Kidney glomerular epithelial cell (primary cell): ENCODE data around the gene FJX1.

ENCODE experiments used
- DNase-seq: peaks from one replicate; lab custom pipeline; 2025; lab: John Stamatoyannopoulos, UW

Gene FJX1, protein sequence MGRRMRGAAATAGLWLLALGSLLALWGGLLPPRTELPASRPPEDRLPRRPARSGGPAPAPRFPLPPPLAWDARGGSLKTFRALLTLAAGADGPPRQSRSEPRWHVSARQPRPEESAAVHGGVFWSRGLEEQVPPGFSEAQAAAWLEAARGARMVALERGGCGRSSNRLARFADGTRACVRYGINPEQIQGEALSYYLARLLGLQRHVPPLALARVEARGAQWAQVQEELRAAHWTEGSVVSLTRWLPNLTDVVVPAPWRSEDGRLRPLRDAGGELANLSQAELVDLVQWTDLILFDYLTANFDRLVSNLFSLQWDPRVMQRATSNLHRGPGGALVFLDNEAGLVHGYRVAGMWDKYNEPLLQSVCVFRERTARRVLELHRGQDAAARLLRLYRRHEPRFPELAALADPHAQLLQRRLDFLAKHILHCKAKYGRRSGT

DNA sequence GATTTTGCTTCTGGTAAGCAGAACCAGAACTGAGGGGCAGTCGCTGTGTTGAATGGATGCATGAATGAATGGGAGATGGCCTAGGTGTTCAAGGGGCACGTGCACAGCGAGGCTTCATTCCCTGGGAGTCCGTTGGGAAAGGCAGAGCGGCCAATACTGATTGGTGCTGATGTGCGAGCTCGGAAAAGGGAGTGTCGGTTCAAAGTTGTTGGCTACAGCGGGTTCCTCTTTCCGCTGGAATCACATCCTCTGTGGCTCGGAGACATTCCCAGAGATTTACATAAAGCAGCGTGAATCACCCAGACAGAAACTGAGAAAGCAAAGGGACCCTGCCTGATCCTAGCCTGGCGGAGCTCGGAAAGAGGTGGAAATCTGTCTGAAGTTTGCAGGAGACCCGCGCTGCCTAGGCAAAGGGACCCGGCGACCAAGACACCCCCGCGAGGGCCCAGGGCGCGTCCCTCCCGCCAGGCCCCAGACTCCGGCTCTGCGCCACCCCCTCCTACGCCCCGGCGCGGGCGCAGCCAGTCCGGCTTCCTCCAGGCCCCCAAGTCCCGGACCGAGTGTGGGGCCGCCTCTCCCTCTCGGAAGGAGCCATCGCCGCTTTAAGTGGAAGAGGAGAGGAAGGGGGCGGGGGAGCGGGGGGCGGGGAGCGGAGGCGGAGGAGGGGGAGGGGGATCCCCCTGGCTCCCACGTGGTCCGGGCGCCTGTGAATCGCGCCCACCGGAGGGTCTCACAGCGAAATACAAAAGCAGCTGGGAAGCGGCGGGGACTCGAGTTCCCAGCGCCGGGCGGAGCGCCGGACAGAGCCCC lies at the start of gene FJX1:
Gene FJX1 (plus strand): TSS at position 774 of the 810 bp plus-strand sequence. CDS start 177 bp downstream, outside the sequence.
- peak; percentile 75 for DNase-seq

DNA sequence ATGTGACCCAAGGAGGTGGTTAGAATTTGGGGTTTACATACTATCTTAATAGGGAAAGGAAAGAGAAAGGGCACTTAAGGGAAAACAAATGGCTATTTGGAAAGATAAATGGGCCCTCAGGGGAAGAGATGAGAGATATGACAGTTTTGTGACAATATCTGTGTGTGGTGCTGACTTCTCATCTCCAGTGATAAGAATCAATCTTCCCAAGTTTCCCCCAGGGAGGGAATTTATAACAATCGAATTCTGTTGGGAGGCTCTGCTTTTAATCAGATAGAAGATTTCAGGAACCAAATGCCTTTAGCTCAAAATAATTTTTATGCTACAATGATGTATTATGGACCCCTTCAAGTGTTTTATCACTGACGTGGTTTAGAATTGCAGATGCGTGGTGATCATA lies 46.6 kb upstream of the FJX1 start:
- DNase-seq, result no peak

DNA sequence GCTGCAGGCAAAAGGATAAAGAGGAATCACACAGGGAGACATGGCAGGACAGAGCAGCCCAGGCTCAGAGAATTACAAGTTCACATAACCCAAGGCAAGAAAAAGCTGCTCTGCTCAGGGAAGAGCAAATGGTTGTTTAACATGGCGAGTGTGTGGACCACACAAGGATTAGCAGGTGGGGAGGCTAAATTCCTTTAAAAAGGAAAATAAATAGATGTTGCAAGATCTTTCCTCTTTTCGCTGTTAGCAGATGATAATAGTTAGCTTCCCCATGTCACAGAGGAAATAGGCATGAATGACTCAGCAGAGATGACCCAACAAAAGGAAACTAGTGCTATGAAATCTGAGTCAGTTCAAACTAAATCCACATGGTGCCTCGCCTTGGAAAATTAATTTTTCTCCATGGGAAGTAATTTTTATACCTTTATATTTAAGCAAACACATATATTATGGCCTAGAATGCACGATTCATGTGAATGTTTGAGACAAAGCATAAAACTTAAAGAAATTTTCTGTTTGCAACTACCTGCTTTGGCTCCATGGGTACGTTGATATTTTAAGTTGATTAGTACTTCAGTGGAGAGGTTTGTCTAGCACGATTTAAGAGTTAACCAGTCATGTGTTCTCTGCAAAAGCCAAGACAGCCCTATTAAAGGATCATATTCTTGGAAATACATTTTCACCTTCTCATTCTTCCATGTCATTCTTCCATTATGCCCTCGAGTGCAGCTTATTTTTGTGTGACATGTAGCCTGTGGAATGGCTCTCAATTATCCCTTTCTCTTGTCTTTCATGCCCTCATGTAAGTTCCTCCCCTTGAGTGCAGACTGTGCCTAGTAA lies 38.5 kb upstream of the FJX1 start:
- peak; percentile 36 for DNase-seq

DNA sequence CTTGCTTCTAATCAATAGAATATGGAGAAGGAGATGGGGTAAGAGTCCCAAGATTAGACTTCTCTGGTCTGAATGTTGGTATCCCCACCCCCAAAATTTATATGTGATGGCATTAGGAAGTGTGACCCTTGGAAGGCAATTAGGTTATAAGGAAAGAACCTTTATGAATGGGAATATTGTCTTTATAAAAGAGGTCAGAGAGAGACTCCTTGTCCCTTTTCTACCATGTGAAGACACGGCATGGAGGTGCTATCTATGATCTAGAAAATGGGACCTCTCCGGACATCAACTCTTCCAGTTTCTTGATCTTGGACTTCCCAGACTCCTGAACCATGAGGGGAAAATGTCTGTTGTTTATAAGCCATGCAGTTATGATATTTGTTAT lies 37.9 kb upstream of the FJX1 start:
- DNase-seq, result no peak

DNA sequence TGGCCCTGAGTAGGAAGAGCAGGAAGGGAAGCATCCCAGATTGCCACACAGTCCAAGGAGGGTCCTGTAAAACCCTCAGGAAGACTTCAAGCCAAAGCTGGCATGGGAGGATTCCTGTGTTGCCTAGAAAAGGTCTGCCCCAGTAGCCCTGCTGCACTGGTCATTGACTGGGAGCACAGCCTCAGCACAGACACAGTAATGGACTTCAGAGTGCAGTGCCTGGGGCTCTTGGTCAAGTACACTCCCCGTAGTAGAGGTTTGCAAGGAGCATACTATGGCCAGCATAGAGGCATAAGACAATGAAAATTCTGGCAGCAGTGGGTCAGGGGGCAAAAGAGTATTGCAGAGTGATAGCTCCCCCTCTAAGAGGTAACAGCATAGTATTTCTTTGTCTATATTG lies 36.2 kb upstream of the FJX1 start:
- DNase-seq, result no peak

DNA sequence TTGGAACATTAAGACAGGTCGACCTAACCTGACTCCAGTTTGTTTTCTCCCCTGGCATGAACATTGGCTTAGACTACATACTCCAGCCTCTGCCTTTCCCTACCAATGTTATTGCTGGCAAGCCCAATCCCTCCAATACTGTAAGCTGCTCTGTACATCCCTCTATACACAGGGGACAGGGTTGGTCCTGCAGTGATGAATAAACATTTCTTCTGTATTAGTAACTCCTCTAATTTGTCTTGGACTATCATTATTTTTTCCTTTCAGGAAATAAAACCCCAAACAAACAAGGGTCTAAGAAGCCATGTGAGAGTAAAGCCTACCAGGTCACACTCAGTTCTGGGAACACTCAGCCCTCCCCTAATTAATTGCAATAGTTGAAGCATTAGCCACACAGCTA lies 35.1 kb upstream of the FJX1 start:
- no peak for DNase-seq

DNA sequence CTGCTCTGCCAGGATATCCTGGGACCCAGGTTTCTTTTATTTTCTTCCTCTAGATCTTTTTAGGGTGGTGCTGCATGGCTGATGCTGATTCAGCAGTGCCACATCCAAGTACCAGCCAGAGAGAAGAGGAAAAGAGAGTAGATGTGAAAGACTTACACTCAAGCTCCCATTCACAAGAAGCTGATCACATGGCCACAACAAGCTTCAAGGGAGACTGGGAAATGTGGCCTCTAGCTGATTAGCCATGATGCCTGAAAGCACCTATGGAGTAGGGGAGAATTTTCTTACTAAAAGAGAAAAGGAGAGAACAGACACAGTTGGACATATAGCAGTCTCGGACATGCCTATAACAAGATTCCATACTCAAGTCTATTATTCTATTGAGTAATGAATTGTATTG lies 34.4 kb upstream of the FJX1 start:
- no peak for DNase-seq

DNA sequence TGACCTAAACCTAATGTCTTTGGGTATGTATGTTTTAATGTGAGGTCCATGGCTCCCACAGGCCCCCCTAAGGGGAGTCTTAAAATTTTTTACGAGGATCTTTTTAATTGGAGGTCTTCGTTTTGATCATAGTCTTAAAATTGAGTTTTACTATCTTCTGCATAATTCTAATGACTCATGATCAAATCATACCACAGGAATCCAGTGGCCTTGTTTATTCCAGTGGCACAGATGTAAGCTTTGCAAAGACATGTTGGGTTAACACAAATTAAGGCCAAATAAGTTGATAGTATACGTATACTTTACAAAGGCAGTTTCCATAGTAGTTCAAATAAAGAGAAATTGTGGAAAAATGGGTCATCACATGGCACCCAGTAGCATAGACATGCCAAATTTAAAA lies 33.9 kb upstream of the FJX1 start:
- no peak for DNase-seq

DNA sequence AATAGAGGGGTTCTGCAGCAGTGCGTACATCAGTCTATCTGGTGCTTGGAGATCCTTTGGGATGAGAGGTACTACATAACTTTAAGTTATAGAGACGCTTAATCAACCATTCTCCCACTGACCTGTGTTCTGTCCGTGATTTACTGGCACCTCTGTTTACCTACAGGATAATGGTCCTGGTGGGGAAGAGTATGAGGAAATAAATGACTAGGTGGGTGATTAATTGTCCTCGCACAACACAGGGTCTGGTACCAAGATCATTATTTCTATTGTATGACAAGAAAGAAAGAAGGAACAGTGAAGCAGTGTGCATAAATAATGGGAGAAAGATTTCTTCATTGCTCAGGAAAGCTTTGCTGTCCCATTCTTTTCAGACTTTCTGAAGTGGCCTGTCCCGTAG lies 32.8 kb upstream of the FJX1 start:
- DNase-seq, result no peak

DNA sequence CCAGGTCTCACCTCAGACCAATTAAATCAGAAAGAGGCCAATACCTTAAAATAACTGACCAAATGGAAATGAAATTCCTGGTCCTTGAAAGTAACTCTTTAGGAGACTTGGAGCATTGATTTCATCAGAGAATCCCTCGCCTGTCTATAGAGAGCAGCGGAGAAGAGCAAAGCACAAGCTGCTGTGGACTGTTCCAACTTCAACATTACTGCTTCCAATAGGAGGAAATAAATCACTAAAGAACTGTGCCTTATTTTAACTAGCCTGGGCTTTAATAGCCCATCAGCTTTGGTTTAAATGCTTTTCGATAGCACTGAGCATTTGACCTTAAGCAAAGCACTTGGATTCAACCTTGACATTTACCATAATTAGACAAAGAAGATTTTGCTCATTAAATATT lies 32.0 kb upstream of the FJX1 start:
- DNase-seq, result no peak

DNA sequence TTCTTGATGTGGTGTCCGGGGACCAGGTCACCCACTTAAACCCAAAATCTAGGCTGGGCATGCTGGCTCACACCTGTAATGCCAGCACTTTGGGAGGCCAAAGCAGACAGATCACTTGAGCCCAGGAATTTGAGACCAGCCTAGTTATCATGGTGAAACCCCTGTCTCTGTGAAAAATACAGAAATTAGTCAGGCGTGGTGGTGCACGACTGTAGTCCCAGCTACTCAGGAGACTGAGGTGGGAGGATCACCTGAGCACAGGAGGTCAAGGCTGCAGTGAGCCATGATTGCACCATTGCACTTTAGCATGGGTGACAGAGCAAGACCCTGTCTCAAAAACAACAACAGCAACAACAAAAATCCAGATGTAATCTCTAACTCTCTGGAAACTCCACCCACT lies 30.3 kb upstream of the FJX1 start:
- no peak for DNase-seq

DNA sequence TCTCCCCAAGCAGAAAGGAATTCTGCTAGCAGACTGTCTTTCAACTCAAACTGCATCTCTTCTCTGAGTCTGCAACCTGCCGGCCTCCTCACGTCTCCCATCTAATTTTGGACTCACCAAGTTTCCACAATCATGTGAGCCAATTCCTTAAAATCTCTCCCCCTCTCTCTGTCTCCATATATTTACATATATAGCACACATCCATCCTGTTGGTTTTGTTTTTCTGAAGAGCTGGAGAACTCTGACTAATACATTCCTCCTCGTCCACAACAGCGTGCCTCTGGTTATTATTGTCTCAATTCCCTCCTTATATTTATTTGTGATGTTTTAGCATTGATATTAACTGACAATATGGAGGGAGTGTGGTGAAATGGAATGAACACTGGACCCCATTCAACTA lies 29.6 kb upstream of the FJX1 start:
- DNase-seq, result no peak

DNA sequence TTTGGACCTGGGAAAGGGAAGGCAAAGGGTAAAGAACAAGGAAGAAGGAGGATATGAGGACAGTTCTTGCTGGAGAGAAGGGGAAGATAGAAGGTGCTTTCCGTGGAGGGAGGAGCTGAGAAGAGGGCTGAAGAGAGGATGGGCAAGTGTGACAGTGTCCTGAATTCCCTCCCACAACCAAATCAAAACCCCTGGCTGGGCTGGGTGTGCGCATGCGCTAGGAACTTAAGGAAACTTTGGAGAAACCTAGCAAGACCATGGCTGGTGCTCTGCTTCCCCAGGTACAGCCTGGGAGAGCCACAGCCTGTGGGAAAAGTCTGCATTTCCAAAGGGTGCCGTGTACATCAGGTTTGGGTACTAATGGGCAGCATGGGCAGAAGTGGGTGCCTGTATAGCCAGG lies 29.0 kb upstream of the FJX1 start:
- DNase-seq, result no peak

DNA sequence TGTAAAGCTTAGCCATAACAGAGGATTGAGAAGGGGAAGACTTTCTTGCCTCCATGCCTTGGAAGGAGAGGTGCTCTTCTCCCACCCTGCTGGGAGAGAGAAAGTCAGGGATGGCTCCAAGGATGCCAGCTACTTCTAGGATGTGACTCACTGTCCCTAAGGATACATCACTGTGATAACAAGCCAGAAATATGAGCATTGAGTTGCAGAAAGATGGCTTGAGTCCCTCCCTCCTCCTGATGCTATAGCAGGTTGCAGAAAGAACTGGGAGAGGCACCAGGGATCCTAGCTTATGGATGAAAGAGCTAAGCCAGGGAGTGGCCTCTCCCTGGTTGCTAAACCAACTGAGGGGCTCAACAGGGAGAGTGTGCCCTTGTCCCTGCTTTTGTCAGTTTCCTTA lies 27.8 kb upstream of the FJX1 start:
- DNase-seq, result no peak

DNA sequence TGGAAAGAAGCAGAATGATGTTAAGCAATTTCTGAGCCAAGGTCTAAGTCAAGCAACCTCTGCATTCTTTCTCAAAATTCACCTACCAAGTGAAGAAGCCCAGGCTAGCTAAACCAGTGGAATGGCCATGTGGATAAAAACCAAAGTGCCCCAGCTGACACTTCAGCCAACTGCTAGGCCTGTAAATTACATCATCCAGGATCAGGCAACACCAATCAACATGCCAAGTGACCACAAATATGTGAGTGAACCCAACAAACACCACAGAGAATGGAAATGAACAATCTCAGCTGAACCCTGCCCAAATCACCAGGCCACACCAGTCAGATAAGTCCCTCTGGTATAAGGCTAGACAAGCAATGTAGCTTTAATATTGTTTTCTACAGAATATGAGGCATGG lies 25.1 kb upstream of the FJX1 start:
- DNase-seq, result peak; percentile 44

DNA sequence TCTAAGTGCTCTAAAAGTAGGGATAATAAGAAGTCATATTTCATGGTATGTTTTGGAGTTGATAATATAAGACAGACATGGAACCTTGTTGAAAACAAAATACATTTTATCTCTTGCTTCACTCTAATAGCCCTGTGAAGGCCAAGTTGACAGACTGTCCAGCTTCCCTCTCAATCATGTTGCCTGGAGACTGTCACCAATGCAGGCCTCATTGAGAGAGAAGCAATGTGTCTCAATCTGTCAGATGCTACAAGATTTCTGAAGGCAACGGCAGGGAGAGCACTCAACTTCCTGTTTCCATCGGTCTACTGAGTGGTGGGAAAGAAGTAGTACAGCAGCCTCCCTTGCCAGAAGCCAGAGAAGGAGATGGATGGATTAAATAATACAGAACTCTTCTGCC lies 23.6 kb upstream of the FJX1 start:
- no peak for DNase-seq

DNA sequence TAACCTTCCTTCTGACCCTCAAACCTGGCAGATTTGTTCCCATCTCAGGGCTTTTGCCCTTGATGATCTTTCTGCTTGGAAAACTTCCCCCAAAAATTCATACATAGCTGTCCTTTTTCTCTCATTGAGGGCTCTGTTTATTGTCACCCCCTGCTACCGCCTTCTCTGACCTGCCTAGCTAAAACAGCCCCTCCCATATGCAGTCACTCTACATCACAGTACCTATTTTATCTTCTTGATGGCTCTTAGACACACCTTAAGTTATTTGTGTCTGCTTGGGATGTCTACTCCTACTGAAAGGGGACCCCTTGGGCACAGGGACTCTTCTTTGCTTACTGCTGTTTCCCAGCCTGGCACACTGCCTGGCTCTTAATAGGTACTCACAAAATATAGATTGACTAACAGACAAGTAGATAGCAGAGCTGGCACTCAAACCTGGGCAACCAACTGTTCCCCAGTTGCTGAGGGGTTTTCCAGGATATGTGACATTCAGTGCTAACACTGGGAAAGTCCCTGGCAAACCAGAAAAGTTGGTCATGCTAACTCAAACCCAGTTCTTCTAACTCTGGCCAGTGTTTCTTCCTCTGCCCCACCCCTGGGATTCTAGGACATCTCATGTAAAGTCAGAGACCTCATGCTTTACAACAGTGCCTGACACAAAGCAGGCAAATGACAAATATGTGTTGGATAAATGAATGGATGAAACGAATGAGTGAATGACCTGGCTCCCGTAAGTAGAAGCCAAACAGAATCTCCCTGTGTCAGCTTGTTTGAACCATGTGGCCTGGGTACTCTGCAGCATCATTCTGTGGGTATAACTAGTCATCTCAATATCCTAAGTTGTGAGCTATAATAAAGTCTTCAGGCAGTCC lies 19.8 kb upstream of the FJX1 start:
- DNase-seq, result peak; percentile 50

DNA sequence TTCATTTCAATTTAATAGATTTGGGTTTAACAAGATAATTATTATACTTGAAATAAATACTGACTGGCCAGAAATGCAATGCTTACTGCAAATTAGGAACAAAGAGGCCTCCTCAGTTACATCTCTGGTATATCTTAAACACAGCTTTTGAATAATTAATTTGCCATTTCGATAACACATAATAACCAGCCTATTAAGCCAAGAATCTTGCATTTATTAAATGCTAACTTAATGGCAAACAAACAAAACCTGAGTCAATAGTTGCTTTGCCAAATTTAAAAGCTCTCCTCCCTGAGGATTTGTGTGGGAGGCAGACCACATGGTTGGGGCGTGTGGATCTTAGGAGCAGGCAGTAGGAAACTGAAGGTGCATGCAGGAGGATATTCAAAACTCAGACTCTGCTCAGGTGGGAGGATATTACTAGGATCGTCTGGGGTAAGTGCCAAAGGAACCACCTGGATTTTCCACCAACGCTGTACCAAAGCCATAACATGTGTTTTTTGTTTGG lies 17.9 kb upstream of the FJX1 start:
- DNase-seq, result no peak

DNA sequence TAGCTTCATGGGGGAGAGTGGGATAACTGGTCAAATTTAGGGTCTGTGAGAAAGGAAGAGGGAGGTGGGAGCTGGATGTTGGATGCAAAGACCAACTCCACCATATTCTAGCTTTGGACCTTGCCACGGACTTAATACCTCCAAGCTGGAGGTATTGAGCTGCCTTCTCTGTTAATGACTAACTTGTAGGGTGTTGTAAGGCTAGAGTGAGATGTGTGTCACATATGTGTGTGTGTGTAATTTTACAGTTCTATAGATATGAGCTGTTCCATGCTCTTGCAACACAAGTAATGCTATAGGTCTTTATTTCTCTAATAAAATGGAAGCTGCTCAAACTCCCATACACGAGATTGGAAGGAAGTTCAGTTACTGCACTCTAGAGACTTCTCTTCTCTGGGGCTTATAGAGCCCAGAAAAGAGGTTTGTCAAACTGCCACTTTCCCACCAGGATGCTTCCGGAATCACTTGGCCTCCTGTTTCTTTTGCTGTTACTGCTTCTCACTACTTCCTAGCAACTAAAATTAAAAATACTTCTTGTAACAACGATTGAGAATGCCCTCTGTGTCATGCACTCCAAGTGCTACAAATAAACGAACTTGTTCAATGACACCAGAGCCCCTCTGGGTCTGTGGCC lies 16.0 kb upstream of the FJX1 start:
- no peak for DNase-seq

DNA sequence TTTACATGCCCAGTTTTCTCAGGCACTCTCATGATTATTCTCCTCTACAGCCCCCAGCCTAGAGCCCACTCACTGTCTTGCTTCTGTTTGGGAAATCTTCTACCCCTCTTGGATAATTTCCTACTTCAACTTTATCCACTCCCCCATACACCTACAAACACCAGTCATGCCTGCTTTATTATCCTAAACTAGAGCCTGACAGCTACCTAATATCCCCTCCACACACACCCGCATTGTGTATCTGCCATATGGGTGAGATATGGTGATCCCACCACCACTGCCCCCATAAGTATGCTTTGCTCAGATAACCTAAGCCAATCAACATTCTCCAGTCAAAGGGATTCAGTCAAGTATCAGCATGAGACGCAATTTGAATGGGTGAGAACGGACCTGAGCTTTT lies 15.3 kb upstream of the FJX1 start:
- DNase-seq, result no peak

DNA sequence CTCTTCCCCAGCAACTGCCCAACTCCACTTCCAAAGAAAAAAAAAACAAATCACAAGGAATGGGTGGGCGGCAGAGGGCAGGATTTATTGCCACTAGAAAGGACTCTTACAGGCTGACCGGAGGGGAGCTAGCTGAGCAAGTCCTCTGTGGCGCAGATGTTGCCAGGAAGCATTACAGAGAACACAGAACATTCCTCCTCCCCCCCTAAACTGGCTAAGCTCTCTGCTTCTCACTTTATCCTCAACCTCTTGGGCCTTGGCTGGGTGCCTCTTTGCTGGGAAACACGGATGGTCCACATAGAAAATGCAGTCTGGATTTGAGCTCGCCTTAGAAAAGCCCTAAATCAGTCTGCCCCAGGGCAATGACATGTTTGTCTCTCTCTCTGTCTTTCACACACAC lies 12.6 kb upstream of the FJX1 start:
- DNase-seq, result no peak
